Hepatocyte (in vitro differentiated cells): Measurements from ENCODE around the gene ARHGAP6. TPM values are rescaled to one million over a fixed set of nuclear protein-coding genes. Genes with fewer than 3 reads are reported as not detected.

Experiments used
- DNase-seq: peaks from one replicate; pipeline ENCODE4 v3.0.0-alpha.2; 2016; ENCODE audit warnings: low spot score
- H2AFZ ChIP-seq: fragments of 200-600 bp; sonication (generic); 2 replicates; pipeline ENCODE4 v1.6.0; 2016; ENCODE audit warnings: antibody characterized with exemption, mild to moderate bottlenecking
- H3K27ac ChIP-seq: fragments of 200-600 bp; sonication (generic); 2 replicates; pipeline ENCODE4 v1.5.1; 2016; ENCODE audit warnings: mild to moderate bottlenecking
- H3K27me3 ChIP-seq: fragments of 200-600 bp; sonication (generic); 2 replicates; pipeline ENCODE4 v1.6.1; 2016
- H3K36me3 ChIP-seq: fragments of 200-600 bp; sonication (generic); replicated peaks from 2 replicates; pipeline ENCODE4 v1.5.1; 2016; ENCODE audit warnings: low read depth; ENCODE audit not compliant: insufficient read depth
- H3K4me1 ChIP-seq: fragments of 200-600 bp; sonication (generic); 2 replicates; pipeline ENCODE4 v1.5.1; 2016; ENCODE audit warnings: mild to moderate bottlenecking, moderate library complexity; ENCODE audit not compliant: insufficient read depth
- H3K4me2 ChIP-seq: fragments of 200-600 bp; sonication (generic); 2 replicates; pipeline ENCODE4 v1.6.0; 2016
- H3K4me3 ChIP-seq: fragments of 200-600 bp; sonication (generic); 2 replicates; pipeline ENCODE4 v1.5.1; 2016; ENCODE audit warnings: mild to moderate bottlenecking
- H3K79me2 ChIP-seq: fragments of 200-600 bp; sonication (generic); 2 replicates; pipeline ENCODE4 v1.6.0; 2017; ENCODE audit warnings: mild to moderate bottlenecking
- H3K9me2 ChIP-seq: fragments of 200-600 bp; sonication (generic); replicated peaks from 2 replicates; pipeline ENCODE4 v1.6.0; 2017; ENCODE audit warnings: mild to moderate bottlenecking; ENCODE audit not compliant: insufficient read depth
- H3K9me3 ChIP-seq: fragments of 200-600 bp; sonication (generic); 2 replicates; pipeline ENCODE4 v1.5.1; 2016; ENCODE audit warnings: low read depth, mild to moderate bottlenecking
- H4K20me1 ChIP-seq: fragments of 200-600 bp; sonication (generic); 2 replicates; pipeline ENCODE4 v1.6.0; 2016; ENCODE audit warnings: mild to moderate bottlenecking; ENCODE audit not compliant: insufficient read depth, poor library complexity, severe bottlenecking
- EZH2 ChIP-seq: fragments of 200-600 bp; sonication (generic); IDR thresholded peaks from 2 replicates; pipeline ENCODE4 v1.6.1; 2016; ENCODE audit warnings: antibody characterized with exemption, mild to moderate bottlenecking, borderline replicate concordance
- EZH2phosphoT487 ChIP-seq: fragments of 200-600 bp; sonication (generic); IDR thresholded peaks from one replicate; pipeline ENCODE4 v1.6.1; 2018; ENCODE audit warnings: antibody characterized with exemption, mild to moderate bottlenecking, low read depth, moderate library complexity; ENCODE audit not compliant: unreplicated experiment, severe bottlenecking
- WGBS: methylation state at CpG from one replicate; pipeline ENCODE4 v1.1.6; 2016; ENCODE audit warnings: low lambda C conversion rate; ENCODE audit errors: missing lambda C conversion rate; 5-methylcytosine and 5-hydroxymethylcytosine counted together
- polyA plus RNA-seq: library from polyadenylated mRNA; unstranded; fragments of >200 nt; fragmentation: Nextera tagmentation; extraction: Ambion mirVana; gene quantifications from 2 replicates; pipeline ENCODE4 v1.2.1, GENCODE V29; 2016
- total RNA-seq: library from RNA; depleted of rRNA; stranded (reverse); fragments of >200 nt; gene quantifications from 2 replicates; pipeline ENCODE4 v1.2.3, GENCODE V29; 2014
- TF ChIP-seq, protein P1 (sequence below): fragments of 200-600 bp; sonication (generic); IDR thresholded peaks from 2 replicates; pipeline ENCODE4 v1.5.1; 2016; ENCODE audit warnings: antibody characterized with exemption, mild to moderate bottlenecking; ENCODE audit not compliant: poor library complexity

The ARHGAP6 gene
- total and polyA plus RNA-seq, 2 experiments from 2014 or later: 4.9 to 6.9 TPM

DNA sequence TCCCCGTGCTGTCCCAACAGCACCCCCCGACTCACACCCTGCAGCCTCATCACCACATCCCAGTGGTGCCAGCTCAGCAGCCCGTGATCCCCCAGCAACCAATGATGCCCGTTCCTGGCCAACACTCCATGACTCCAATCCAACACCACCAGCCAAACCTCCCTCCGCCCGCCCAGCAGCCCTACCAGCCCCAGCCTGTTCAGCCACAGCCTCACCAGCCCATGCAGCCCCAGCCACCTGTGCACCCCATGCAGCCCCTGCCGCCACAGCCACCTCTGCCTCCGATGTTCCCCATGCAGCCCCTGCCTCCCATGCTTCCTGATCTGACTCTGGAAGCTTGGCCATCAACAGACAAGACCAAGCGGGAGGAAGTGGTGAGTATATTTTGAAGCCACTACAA is 367.1 kb downstream of the ARHGAP6 start:
- H3K36me3 ChIP-seq: no peaks in the 10 kb centered on the region
- TF ChIP-seq, protein P1, sequence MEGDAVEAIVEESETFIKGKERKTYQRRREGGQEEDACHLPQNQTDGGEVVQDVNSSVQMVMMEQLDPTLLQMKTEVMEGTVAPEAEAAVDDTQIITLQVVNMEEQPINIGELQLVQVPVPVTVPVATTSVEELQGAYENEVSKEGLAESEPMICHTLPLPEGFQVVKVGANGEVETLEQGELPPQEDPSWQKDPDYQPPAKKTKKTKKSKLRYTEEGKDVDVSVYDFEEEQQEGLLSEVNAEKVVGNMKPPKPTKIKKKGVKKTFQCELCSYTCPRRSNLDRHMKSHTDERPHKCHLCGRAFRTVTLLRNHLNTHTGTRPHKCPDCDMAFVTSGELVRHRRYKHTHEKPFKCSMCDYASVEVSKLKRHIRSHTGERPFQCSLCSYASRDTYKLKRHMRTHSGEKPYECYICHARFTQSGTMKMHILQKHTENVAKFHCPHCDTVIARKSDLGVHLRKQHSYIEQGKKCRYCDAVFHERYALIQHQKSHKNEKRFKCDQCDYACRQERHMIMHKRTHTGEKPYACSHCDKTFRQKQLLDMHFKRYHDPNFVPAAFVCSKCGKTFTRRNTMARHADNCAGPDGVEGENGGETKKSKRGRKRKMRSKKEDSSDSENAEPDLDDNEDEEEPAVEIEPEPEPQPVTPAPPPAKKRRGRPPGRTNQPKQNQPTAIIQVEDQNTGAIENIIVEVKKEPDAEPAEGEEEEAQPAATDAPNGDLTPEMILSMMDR: no peak
- no peak for TF ChIP-seq EZH2
- no peak for TF ChIP-seq EZH2phosphoT487
- no peaks in the 10 kb centered on the region for H3K27me3 ChIP-seq
- H3K4me2 ChIP-seq: no peak overlapping the region
- no peaks in the 10 kb centered on the region for H3K9me3 ChIP-seq
- no peaks in the 10 kb centered on the region for H4K20me1 ChIP-seq
- WGBS: 84% methylated on average over 9 of the region's 9 CpGs
- H3K4me3 ChIP-seq: no peak overlapping the region
- no peaks in the 10 kb centered on the region for H3K4me1 ChIP-seq
- no peak overlapping the region for H3K27ac ChIP-seq
- no peak overlapping the region for H2AFZ ChIP-seq
- no peaks in the 10 kb centered on the region for H3K79me2 ChIP-seq
- H3K9me2 ChIP-seq: no peaks in the 10 kb centered on the region
- DNase-seq: no peak

DNA sequence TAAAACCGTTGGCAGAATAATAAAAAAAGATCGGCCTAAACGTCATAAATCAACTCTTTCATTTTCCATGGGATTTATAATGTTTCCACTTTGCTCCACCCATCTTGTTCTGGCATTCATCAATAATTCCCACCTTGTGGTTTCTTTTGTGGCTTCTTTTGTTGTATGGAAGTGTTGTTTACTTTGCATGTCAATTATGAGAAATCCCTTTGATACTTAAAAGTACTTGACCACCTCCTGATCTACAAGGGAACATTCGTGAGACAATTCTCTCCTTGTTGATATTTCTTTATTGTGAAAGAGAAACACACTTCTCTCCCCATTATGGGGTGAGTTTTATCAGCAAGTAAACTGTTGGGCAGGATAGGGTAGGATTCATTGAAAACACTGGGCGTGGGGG is 369.7 kb downstream of the ARHGAP6 start:
- no peak for TF ChIP-seq EZH2phosphoT487
- no peak for TF ChIP-seq EZH2
- TF ChIP-seq, protein P1: no peak

DNA sequence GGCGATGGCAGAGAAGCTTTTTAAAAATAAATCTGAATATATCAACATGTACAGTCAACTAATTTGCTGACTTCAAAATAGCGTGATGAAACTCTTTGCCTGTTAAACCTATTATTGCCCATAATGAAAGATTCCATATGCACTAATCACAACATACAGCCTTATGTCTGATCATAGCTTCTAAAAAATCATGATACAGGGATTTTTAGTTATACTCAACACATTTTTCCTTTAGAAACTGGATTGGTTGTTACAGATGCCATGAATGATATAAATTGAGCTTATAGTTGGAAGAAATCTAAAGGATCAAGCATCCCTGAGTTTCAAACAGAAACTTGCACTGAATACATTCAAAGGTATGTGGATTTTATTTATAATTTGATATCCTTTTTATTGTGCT is 372.6 kb downstream of the ARHGAP6 start, which contains the start of gene AMELX:
Gene AMELX (plus strand): TSS at position 301 of the 400 bp plus-strand sequence. CDS start 1,376 bp downstream, outside the sequence.
- H3K9me2 ChIP-seq: no peaks in the 10 kb centered on the region
- no peaks in the 10 kb centered on the region for H4K20me1 ChIP-seq
- H3K79me2 ChIP-seq: no peaks in the 10 kb centered on the region
- H3K27me3 ChIP-seq: no peaks in the 10 kb centered on the region
- no peak within 1 kb of the TSS for H3K4me2 ChIP-seq
- WGBS: 72% methylated on average over 2 of the region's 2 CpGs
- no peak within 1 kb of the TSS for H3K27ac ChIP-seq
- H3K36me3 ChIP-seq: no peaks in the 10 kb centered on the region
- TF ChIP-seq EZH2 (no peak), EZH2phosphoT487 (no peak)
- TF ChIP-seq, protein P1: no peak
- H3K4me3 ChIP-seq: no peak within 1 kb of the TSS
- no peak for DNase-seq
- no peaks in the 10 kb centered on the region for H3K4me1 ChIP-seq
- no peak within 1 kb of the TSS for H2AFZ ChIP-seq
- no peaks in the 10 kb centered on the region for H3K9me3 ChIP-seq

More for the DNA sequence above, 369.7 kb downstream of the ARHGAP6 start:
- H3K27ac ChIP-seq: no peak overlapping the region
- no peak overlapping the region for H2AFZ ChIP-seq
- no peak for DNase-seq
- H3K9me2 ChIP-seq: no peaks in the 10 kb centered on the region
- no peak overlapping the region for H3K4me2 ChIP-seq
- H3K36me3 ChIP-seq: no peaks in the 10 kb centered on the region
- no peaks in the 10 kb centered on the region for H3K9me3 ChIP-seq
- H3K4me3 ChIP-seq: no peak overlapping the region
- H3K4me1 ChIP-seq: no peaks in the 10 kb centered on the region
- no peaks in the 10 kb centered on the region for H3K27me3 ChIP-seq
- 59% methylated on average over 5 of the region's 5 CpGs for WGBS
- no peaks in the 10 kb centered on the region for H3K79me2 ChIP-seq
- no peaks in the 10 kb centered on the region for H4K20me1 ChIP-seq
